Lower lobe of right lung (tissue), 2 donors: ENCODE measurements around the gene COL23A1. TPM values are rescaled to one million over a fixed set of nuclear protein-coding genes. Genes with fewer than 3 reads are reported as not detected.
A peak's percentile ranks its signal among the peaks of the same experiment; 100 is the strongest.

Source experiments
- ATAC-seq, 2 donors: fragments of 200-7000 bp; cut with Tn5 transposase; one replicate each; pipeline ENCODE4 v1.9.1; 2020 to 2022; ENCODE audit warnings: mild to moderate bottlenecking in 2 of 2, moderate library complexity in 2 of 2
- DNase-seq: peaks from one replicate; pipeline ENCODE4 v3.0.0-alpha.2; 2020
- H3K27ac ChIP-seq: fragments of 200-600 bp; one replicate; pipeline ENCODE4 v1.8.0; 2022
- H3K27me3 ChIP-seq: fragments of 200-600 bp; one replicate; pipeline ENCODE4 v1.8.0; 2022; ENCODE audit warnings: low read depth
- H3K36me3 ChIP-seq: fragments of 200-600 bp; one replicate; pipeline ENCODE4 v1.8.0; 2022; ENCODE audit warnings: mild to moderate bottlenecking
- H3K4me1 ChIP-seq: fragments of 200-600 bp; one replicate; pipeline ENCODE4 v1.8.0; 2022
- H3K4me3 ChIP-seq: fragments of 200-600 bp; one replicate; pipeline ENCODE4 v1.8.0; 2022; ENCODE audit warnings: mild to moderate bottlenecking
- H3K9me3 ChIP-seq: fragments of 200-600 bp; one replicate; pipeline ENCODE4 v1.8.0; 2022
- intact Hi-C: fragments of 100-400 bp; cut with DNase I; formaldehyde crosslinking; loops from one replicate; pipeline ENCODE4 v1.11.0; 2022
- total RNA-seq: library from RNA; stranded (reverse); fragmentation: NEBNext Ultra II Directional; extraction: Animal tissue kit (Norgen Biotek cat#: 25700); gene quantifications from one replicate; pipeline ENCODE4 v1.2.1, GENCODE V29; 2021
- TF ChIP-seq, protein P1 (sequence below): fragments of 200-600 bp; IDR thresholded peaks from one replicate; pipeline ENCODE4 v1.8.0; 2022; ENCODE audit warnings: antibody characterized with exemption, mild to moderate bottlenecking
- donor health status: DM: no; HTN: yes; CAD: no; lungs with severe emphysema.

The COL23A1 gene
- total RNA-seq, 1 donor from 2014 or later: 1.2 TPM

DNA sequence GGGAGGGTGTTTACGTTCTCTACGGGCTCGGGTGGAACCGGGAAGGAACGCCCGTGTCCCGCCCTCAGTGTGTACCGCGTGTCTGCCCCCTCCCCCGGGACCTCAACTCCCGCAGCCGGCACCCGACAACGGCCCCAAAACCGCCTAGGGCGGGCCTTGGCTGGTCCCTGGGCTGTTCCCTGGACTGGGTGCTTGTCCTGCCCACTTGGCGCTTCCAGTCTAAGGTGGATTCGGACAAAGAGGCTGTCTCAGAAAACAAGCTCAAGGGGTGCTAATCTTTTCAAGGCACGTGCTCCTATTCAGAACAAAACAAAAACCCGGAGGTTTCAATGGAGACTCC is 37.0 kb upstream of the COL23A1 start:
- H3K4me3 ChIP-seq: peak overlapping the region; percentile 92
- peaks cover 29% of the 10 kb centered on the region for H3K4me1 ChIP-seq
- no peaks in the 10 kb centered on the region for H3K27me3 ChIP-seq
- TF ChIP-seq, protein P1, sequence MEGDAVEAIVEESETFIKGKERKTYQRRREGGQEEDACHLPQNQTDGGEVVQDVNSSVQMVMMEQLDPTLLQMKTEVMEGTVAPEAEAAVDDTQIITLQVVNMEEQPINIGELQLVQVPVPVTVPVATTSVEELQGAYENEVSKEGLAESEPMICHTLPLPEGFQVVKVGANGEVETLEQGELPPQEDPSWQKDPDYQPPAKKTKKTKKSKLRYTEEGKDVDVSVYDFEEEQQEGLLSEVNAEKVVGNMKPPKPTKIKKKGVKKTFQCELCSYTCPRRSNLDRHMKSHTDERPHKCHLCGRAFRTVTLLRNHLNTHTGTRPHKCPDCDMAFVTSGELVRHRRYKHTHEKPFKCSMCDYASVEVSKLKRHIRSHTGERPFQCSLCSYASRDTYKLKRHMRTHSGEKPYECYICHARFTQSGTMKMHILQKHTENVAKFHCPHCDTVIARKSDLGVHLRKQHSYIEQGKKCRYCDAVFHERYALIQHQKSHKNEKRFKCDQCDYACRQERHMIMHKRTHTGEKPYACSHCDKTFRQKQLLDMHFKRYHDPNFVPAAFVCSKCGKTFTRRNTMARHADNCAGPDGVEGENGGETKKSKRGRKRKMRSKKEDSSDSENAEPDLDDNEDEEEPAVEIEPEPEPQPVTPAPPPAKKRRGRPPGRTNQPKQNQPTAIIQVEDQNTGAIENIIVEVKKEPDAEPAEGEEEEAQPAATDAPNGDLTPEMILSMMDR: no peak
- peaks cover 9% of the 10 kb centered on the region for H3K36me3 ChIP-seq
- intact Hi-C loops: no loop called here
- peak overlapping the region; percentile 97 for H3K27ac ChIP-seq
- DNase-seq (no peak), ATAC-seq (no peak)
- no peaks in the 10 kb centered on the region for H3K9me3 ChIP-seq

GRCh38 chr5:178626484-178627258 is 36.5 kb upstream of the COL23A1 start, which contains the start of gene CLK4:
Gene CLK4 (minus strand): TSS chr5:178627050. CDS start chr5:178623416, 3,634 bp downstream.
- peaks cover 29% of the 10 kb centered on the region for H3K4me1 ChIP-seq
- ATAC-seq (peak; percentile 98 to 99), DNase-seq (peak; percentile 98)
- no peaks in the 10 kb centered on the region for H3K27me3 ChIP-seq
- peak within 1 kb of the TSS; percentile 97 for H3K27ac ChIP-seq
- no peaks in the 10 kb centered on the region for H3K9me3 ChIP-seq
- TF ChIP-seq, protein P1: no peak
- peaks cover 14% of the 10 kb centered on the region for H3K36me3 ChIP-seq
- H3K4me3 ChIP-seq: peak within 1 kb of the TSS; percentile 92
- intact Hi-C loops: no loop called here

DNA sequence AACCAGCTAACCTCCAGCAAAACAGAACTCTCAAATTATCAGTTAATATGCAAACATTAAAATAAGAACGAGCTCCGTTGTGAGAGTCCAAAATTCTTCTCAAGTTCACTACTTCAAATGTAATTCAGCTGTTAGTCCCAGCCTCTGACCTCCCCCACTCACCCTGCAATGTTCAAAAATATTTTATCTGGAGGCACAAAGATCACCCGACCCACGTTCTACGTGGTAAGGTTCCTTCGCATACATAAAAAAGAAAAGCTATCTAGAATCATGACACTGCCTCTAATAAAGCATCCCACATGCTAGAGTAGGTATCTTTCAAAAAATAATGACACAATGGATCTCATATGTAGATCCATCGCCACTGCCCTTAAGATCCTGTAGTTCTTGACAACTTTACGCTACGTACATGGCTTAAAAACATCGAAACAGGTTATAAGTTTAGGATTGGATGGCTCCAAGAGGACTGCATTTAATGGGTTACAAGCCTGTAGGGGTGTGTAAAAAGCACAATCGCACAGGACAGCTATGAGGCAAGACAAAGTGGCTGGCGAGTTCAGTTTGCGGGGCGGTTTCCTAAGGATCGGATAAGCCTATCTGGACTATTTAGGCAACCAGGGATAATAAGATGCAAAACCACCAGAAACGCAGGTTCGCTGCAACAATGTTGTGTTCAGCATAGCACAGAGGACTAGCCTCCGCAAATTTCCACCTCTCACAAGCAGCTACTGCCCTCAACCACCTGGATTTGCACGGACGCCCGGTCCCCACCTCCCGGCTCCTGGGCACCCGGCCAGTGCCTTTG is 35.7 kb upstream of the COL23A1 start:
- H3K36me3 ChIP-seq: peaks cover 22% of the 10 kb centered on the region
- H3K9me3 ChIP-seq: no peaks in the 10 kb centered on the region
- H3K4me1 ChIP-seq: peaks cover 29% of the 10 kb centered on the region
- no peaks in the 10 kb centered on the region for H3K27me3 ChIP-seq
- no peak for DNase-seq
- TF ChIP-seq, protein P1: no peak
- peak; percentile 35 to 40 for ATAC-seq
- H3K27ac ChIP-seq: peak overlapping the region; percentile 97
- intact Hi-C loops: no loop called here
- peak overlapping the region; percentile 92 for H3K4me3 ChIP-seq

- no peaks in the 10 kb centered on the region for H3K9me3 ChIP-seq
- H3K4me3 ChIP-seq: peak overlapping the region; percentile 92
- no peaks in the 10 kb centered on the region for H3K27me3 ChIP-seq
- no peak for DNase-seq
- no peak for ATAC-seq
- H3K36me3 ChIP-seq: peaks cover 32% of the 10 kb centered on the region
- H3K4me1 ChIP-seq: peaks cover 29% of the 10 kb centered on the region
- intact Hi-C loops: no loop called here
- TF ChIP-seq, protein P1: no peak
- H3K27ac ChIP-seq: no peak overlapping the region
These were observed 34.7 kb upstream of the COL23A1 start for GRCh38 chr5:178624631-178625546.

DNA sequence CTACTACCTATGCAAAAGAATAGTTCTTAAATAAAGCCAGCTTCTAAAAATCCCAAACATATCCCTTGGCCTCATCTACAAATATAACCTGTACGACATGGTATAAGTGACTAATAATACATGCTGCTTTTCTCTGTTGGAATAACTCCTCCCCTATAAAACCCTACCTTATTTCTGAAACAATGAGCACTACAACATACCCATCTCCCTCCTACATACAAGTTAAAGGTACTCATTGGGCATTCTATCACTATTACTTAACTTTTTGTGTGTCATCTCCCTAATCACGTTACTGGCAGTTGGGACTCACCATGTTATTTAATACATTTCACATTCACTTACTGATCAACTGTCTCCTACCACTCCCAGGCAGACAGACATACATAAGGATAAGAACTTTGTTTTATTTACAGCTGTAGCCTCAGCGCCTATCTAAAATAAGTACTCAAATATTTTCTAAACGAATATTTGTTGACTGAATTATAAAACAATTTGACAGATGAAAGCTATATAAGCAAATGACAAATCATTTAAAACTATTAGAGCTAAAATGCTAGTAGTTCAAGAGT is 32.6 kb upstream of the COL23A1 start:
- TF ChIP-seq, protein P1: no peak
- Histone ChIP-seq H3K9me3 (no peaks in the 10 kb centered on the region), H3K4me1 (peaks cover 29% of the 10 kb centered on the region), H3K4me3 (no peak overlapping the region), H3K36me3 (peaks cover 53% of the 10 kb centered on the region), H3K27me3 (no peaks in the 10 kb centered on the region), H3K27ac (no peak overlapping the region)
- intact Hi-C loops: no loop called here
- DNase-seq (no peak), ATAC-seq (no peak)
